Measurements from ENCODE around the gene HMMR.
A peak's percentile ranks its signal among the peaks of the same experiment; 100 is the strongest.

The HMMR gene

DNA sequence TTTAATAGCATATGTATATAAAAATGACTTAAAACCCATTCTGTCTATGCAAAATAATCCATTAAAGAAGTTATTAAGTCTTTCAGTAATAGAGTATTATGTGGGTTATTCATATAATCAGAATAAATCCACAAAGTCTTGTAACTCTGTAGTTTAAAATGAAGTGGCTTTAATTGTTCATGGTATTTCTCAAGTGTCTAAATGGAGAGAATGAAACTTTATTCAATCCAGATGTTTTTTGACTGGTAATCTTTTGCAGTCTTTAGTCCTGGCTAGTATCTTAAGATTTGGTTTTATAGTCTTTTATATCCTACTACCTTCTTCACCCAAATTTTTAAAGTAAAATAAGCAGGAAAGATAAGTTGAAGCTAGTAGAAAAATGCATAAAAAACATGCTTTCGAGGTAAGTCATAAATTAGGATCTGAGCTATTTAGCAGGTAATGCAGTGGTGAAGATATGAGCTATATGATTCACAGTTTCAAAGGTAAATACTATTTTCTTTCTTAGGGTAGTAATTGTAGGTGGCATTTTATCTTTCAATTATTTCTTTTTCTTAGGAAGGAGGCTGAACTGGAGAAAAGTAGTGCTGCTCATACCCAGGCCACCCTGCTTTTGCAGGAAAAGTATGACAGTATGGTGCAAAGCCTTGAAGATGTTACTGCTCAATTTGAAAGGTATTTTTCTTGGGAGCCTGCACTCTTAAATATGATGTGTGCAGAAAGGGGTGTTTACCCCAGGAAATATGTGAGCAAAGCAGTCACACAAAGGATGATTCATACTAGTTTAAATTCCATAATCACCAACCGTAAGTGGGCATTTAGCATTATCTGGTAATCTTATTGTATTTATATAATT, 17.9 kb downstream of the HMMR start:
- no peaks in the 10 kb centered on the region for H3K27me3 Mint-ChIP-seq
- no peak overlapping the region for H3K4me3 Mint-ChIP-seq
- peaks cover 7% of the 10 kb centered on the region for H3K4me1 Mint-ChIP-seq (ENCODE audit: low read depth)
- H3K9me3 Mint-ChIP-seq (ENCODE audit: low read depth) = no peaks in the 10 kb centered on the region
- peak overlapping the region; percentile 24 for H3K27ac Mint-ChIP-seq
- H3K36me3 Mint-ChIP-seq = peaks cover 2% of the 10 kb centered on the region

- peaks cover 7% of the 10 kb centered on the region for H3K4me1 Mint-ChIP-seq (ENCODE audit: low read depth)
- no peak overlapping the region for H3K27ac Mint-ChIP-seq
- H3K4me3 Mint-ChIP-seq = no peak overlapping the region
- no peaks in the 10 kb centered on the region for H3K27me3 Mint-ChIP-seq
- H3K36me3 Mint-ChIP-seq = peaks cover 2% of the 10 kb centered on the region
- H3K9me3 Mint-ChIP-seq (ENCODE audit: low read depth) = no peaks in the 10 kb centered on the region
Observed at GRCh38 chr5:163478982-163479271, 18.5 kb downstream of the HMMR start.

- H3K9me3 Mint-ChIP-seq (ENCODE audit: low read depth) = no peaks in the 10 kb centered on the region
- H3K4me3 Mint-ChIP-seq = no peak overlapping the region
- no peak overlapping the region for H3K27ac Mint-ChIP-seq
- H3K36me3 Mint-ChIP-seq = no peaks in the 10 kb centered on the region
- no peaks in the 10 kb centered on the region for H3K4me1 Mint-ChIP-seq (ENCODE audit: low read depth)
- H3K27me3 Mint-ChIP-seq = peaks cover 2% of the 10 kb centered on the region
Observed at GRCh38 chr5:163489055-163489744, 28.8 kb downstream of the HMMR start.

DNA sequence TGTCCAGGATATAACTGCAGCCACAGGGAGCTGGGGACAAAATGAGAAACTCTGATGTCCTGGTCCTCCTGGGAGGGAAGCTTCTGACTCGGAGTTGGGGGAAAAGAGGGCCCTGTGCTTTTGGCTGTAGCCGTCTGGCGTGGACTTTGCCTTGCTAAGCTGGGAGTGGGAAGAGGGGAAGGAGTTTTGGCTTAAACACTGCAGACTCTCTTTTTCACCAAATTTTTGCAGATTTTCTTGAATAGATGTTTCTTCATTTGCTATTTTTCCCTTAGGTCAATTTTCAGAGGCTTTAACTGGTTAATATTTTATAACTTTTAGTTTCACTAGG, 29.3 kb downstream of the HMMR start:
- Mint-ChIP-seq H3K4me3 (no peak overlapping the region), H3K27ac (no peak overlapping the region), H3K9me3 (ENCODE audit: low read depth) (no peaks in the 10 kb centered on the region), H3K4me1 (ENCODE audit: low read depth) (no peaks in the 10 kb centered on the region), H3K36me3 (no peaks in the 10 kb centered on the region), H3K27me3 (peaks cover 2% of the 10 kb centered on the region)

DNA sequence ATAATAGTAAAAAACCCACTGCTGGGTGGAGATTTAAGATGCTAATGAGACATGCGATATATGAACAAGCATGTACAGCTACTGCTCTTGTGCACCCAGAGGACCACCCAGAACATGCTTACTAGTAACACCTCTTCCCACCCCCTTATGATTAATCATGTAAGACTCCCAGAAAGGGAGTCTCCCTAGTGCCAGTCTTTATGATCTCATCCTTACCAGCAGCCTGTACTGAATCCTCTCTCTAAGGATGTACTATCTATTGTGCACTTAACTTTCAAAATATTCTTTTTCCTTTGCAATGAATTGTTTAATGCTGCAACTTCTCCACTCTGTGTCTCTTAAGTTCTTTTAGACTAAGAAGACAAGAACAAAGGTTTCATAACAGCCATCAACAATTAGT, 35.9 kb downstream of the HMMR start:
- Mint-ChIP-seq H3K4me3 (no peak overlapping the region), H3K36me3 (peaks cover 3% of the 10 kb centered on the region), H3K27ac (no peak overlapping the region), H3K9me3 (ENCODE audit: low read depth) (no peaks in the 10 kb centered on the region), H3K4me1 (ENCODE audit: low read depth) (no peaks in the 10 kb centered on the region), H3K27me3 (no peaks in the 10 kb centered on the region)

GRCh38 chr5:163497315-163497714, 36.9 kb downstream of the HMMR start:
- no peak overlapping the region for H3K4me3 Mint-ChIP-seq
- no peaks in the 10 kb centered on the region for H3K9me3 Mint-ChIP-seq (ENCODE audit: low read depth)
- H3K4me1 Mint-ChIP-seq (ENCODE audit: low read depth) = peaks cover under 1% of the 10 kb centered on the region
- peaks cover 3% of the 10 kb centered on the region for H3K36me3 Mint-ChIP-seq
- no peaks in the 10 kb centered on the region for H3K27me3 Mint-ChIP-seq
- no peak overlapping the region for H3K27ac Mint-ChIP-seq

DNA sequence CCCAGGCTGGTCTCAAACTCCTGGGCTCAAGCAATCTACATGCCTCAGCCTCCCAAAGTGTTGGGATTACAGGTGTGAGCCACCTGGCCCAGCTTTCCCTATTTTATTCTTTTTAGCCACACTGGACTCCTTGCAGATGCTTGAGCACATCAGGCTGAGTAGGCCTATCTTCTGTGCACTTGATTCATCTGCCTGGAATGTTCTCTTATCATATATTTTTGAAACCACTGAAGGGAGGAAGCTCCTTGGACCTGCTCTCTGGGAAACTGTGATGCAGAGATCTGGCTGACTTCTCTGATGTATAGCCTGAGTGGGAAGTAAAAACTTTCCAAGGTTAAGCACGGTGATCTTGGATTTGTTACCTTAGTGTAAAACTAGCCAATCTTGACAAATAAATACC, 38.5 kb downstream of the HMMR start:
- Mint-ChIP-seq H3K27ac (no peak overlapping the region), H3K4me1 (ENCODE audit: low read depth) (peaks cover 15% of the 10 kb centered on the region), H3K27me3 (no peaks in the 10 kb centered on the region), H3K36me3 (peaks cover 3% of the 10 kb centered on the region), H3K9me3 (ENCODE audit: low read depth) (no peaks in the 10 kb centered on the region), H3K4me3 (no peak overlapping the region)

DNA sequence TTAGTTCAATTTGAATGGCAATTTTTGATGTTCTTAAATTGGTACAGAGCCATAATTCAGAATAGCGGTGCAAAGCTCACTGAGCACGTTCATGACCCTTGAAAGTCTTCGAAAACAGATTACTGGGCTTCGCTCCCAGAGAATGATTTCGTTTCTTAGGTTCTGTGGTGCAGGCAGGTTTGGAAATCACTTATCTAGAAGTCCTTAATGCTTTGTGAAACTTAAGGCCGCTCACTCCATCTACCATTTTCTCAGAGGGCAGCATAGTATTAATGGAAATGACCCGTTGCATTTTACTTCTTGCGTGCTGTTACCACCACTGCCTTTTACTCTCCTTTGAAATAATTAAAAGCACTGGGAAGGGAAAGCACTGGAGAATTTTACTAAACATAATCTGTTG, 42.1 kb downstream of the HMMR start:
- Mint-ChIP-seq H3K9me3 (ENCODE audit: low read depth) (no peaks in the 10 kb centered on the region), H3K27ac (peak overlapping the region; percentile 99), H3K4me1 (ENCODE audit: low read depth) (peaks cover 32% of the 10 kb centered on the region), H3K4me3 (peak overlapping the region; percentile 93), H3K27me3 (no peaks in the 10 kb centered on the region), H3K36me3 (no peaks in the 10 kb centered on the region)

GRCh38 chr5:163503106-163504078, 43.0 kb downstream of the HMMR start:
- Mint-ChIP-seq H3K4me3 (peak overlapping the region; percentile 93), H3K9me3 (ENCODE audit: low read depth) (no peaks in the 10 kb centered on the region), H3K4me1 (ENCODE audit: low read depth) (peaks cover 41% of the 10 kb centered on the region), H3K27ac (peak overlapping the region; percentile 99), H3K27me3 (no peaks in the 10 kb centered on the region), H3K36me3 (no peaks in the 10 kb centered on the region)

DNA sequence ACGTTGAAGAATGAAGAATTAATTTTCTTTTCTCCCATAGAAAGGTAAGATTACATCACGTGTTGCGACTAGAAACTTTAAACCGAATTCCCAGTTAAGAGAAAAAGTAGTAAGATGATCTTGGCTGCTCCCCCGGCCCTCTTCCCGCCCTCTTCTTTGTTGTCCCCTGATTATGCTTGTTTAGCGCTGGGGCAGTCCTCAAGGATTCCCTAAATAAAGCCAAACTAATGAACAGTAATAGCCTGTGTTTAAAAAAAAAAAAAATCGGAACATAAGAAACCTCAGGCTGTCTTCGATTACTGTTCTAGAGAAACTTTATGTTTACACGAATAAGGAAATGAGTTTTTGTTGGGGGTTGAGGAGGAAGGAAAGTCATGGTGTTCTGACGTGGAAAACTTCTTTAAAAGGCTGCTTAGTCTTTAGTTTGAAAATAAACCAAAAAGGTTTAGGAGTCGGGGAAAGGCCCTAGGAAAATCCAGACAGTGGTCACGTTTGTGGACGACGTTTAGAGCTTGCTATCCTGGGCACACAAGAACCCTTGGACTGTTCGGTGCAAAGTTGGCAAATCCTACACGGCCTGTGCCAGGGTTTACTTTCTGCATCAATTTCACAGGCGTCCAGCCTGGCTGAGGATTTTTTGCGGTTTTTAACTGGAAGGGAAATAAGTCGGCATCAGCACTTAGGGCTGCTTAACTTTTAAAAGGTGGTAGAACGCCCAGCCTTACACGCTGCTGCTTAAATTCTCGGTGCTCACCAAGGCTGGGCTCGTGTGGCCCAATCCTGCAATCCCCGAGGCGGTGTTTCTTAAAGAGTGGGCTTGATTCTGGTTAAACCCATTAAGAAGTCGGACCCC, 43.9 kb downstream of the HMMR start:
- peak overlapping the region; percentile 93 for H3K4me3 Mint-ChIP-seq
- H3K27ac Mint-ChIP-seq = peak overlapping the region; percentile 99
- no peaks in the 10 kb centered on the region for H3K27me3 Mint-ChIP-seq
- peaks cover 2% of the 10 kb centered on the region for H3K36me3 Mint-ChIP-seq
- H3K9me3 Mint-ChIP-seq (ENCODE audit: low read depth) = no peaks in the 10 kb centered on the region
- peaks cover 50% of the 10 kb centered on the region for H3K4me1 Mint-ChIP-seq (ENCODE audit: low read depth)

GRCh38 chr5:163505049-163505367, 44.6 kb downstream of the HMMR start:
- H3K27ac Mint-ChIP-seq = peak overlapping the region; percentile 99
- no peaks in the 10 kb centered on the region for H3K9me3 Mint-ChIP-seq (ENCODE audit: low read depth)
- H3K4me1 Mint-ChIP-seq (ENCODE audit: low read depth) = peaks cover 57% of the 10 kb centered on the region
- H3K4me3 Mint-ChIP-seq = peak overlapping the region; percentile 93
- peaks cover 2% of the 10 kb centered on the region for H3K36me3 Mint-ChIP-seq
- H3K27me3 Mint-ChIP-seq = no peaks in the 10 kb centered on the region

DNA sequence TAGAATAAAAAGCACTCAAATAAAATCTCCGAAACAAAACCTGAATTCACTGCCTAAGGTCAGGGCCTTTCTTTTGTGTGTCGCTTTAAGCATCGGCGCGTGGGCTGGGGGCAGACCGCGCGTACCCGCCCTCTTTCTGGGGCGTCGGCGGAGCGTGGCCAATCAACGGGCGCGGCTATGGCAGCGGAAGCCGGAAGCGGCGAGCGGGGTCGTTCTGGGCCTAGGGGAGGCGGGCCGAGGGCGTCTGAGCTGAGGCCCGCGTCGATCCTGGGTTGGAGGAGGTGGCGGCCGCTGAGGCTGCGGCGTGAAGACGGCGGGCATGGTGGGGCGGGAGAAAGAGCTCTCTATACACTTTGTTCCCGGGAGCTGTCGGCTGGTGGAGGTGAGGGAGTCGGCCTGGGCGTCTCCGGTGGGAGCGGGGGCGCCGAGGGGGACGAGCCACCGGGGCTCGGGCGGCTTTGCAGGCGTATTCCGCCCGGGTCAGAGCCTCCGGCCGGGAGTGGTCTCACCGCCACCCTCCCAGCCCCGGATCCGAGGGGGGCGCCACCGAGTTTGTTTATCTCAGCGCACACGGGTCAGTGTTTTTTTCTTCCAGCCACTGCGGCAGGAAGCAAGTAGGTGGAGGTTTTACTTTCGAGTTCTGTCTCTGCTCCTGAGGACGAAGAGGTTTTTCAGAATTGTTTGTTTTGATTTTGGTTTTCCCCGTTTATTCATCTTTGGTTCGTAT, 45.1 kb downstream of the HMMR start, which contains the start of gene MAT2B:
TSS of gene MAT2B (plus strand) at position 252 of the 727 bp plus-strand sequence. CDS start at position 320, 68 bp downstream.
- H3K4me3 Mint-ChIP-seq = peak within 1 kb of the TSS; percentile 93
- no peaks in the 10 kb centered on the region for H3K9me3 Mint-ChIP-seq (ENCODE audit: low read depth)
- H3K36me3 Mint-ChIP-seq = peaks cover 2% of the 10 kb centered on the region
- peaks cover 61% of the 10 kb centered on the region for H3K4me1 Mint-ChIP-seq (ENCODE audit: low read depth)
- H3K27ac Mint-ChIP-seq = peak within 1 kb of the TSS; percentile 99
- no peaks in the 10 kb centered on the region for H3K27me3 Mint-ChIP-seq

DNA sequence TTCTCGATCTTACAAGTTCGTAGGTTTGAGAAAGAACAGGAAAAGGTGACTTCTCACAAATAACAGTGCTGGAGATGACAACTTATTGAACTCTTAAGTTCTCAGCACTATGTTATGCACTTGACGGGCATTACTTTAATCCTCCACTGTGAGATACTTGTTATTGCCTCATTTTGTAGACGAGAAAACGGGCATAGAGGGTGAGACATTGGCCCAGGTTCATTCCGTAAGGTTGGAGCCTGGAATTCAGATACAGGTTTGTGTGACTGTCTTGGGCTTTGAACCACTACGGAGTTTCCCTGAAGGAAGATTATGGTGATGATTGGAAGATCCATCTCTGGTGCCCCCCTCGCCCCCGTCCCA, 45.6 kb downstream of the HMMR start:
- H3K9me3 Mint-ChIP-seq (ENCODE audit: low read depth) = no peaks in the 10 kb centered on the region
- peaks cover 2% of the 10 kb centered on the region for H3K36me3 Mint-ChIP-seq
- H3K27ac Mint-ChIP-seq = peak overlapping the region; percentile 99
- H3K27me3 Mint-ChIP-seq = no peaks in the 10 kb centered on the region
- peaks cover 66% of the 10 kb centered on the region for H3K4me1 Mint-ChIP-seq (ENCODE audit: low read depth)
- peak overlapping the region; percentile 93 for H3K4me3 Mint-ChIP-seq

DNA sequence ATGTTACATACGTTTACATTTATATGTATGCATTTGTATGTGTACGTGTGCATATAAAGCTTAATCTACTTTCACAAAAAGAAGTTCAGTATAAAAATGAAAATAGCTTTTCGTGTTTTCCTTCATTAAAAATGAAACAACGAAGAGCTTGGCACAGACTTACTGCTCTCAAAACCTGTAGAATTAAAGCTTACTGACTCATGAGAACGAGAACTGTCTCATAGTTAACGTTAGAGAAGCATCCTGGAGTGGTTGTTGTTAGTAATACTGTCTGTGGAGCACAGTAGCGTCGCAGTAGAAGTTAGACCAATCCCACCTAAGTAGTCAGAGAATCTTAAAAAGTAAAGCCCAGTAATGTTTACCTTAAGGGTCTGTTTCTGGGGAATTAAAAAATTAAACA, 46.3 kb downstream of the HMMR start:
- Mint-ChIP-seq H3K4me3 (peak overlapping the region; percentile 93), H3K36me3 (peaks cover 2% of the 10 kb centered on the region), H3K27me3 (no peaks in the 10 kb centered on the region), H3K4me1 (ENCODE audit: low read depth) (peaks cover 68% of the 10 kb centered on the region), H3K9me3 (ENCODE audit: low read depth) (no peaks in the 10 kb centered on the region), H3K27ac (peak overlapping the region; percentile 99)
